ENCODE data around the gene KLC3.
"Not testable (repeated sequence)": the region's sequence is repeated elsewhere in the genome, so short reads cannot be mapped to it uniquely, and the experiment has no call there.

The KLC3 gene

GRCh38 chr19:45305421-45305820 is 35.1 kb upstream of the KLC3 start:
- Mint-ChIP-seq H3K9me3 (no peaks in the 10 kb centered on the region), H3K36me3 (ENCODE audit: insufficient read depth) (peaks cover 17% of the 10 kb centered on the region), H3K4me1 (ENCODE audit: low read depth in 2 of 2) (peaks cover 5 to 8% of the 10 kb centered on the region in 2 donors), H3K27me3 (no peaks in the 10 kb centered on the region), H3K4me3 (no peak overlapping the region), H3K27ac (peak overlapping the region in 1 of 2 donors; percentile 2)
- no peak for ATAC-seq (replicated peaks)
- no peak for DNase-seq

- no peak overlapping the region for H3K4me3 Mint-ChIP-seq
- H3K36me3 Mint-ChIP-seq (ENCODE audit: insufficient read depth): peaks cover 12% of the 10 kb centered on the region
- no peak for DNase-seq
- peaks cover 0 to under 1% of the 10 kb centered on the region in 2 donors for H3K27me3 Mint-ChIP-seq
- ATAC-seq (replicated peaks): no peak
- H3K27ac Mint-ChIP-seq: peak overlapping the region in 1 of 2 donors; percentile 2
- H3K4me1 Mint-ChIP-seq (ENCODE audit: low read depth in 2 of 2): peaks cover 5 to 8% of the 10 kb centered on the region in 2 donors
- H3K9me3 Mint-ChIP-seq: no peaks in the 10 kb centered on the region
These were observed 34.5 kb upstream of the KLC3 start for GRCh38 chr19:45306040-45306439.

- Mint-ChIP-seq H3K27ac (no peak overlapping the region), H3K36me3 (ENCODE audit: insufficient read depth) (peaks cover 9% of the 10 kb centered on the region), H3K9me3 (no peaks in the 10 kb centered on the region), H3K27me3 (peaks cover 5 to 6% of the 10 kb centered on the region in 2 donors), H3K4me1 (ENCODE audit: low read depth in 2 of 2) (peaks cover 5 to 8% of the 10 kb centered on the region in 2 donors), H3K4me3 (no peak overlapping the region)
- no peak for DNase-seq
- ATAC-seq (replicated peaks): no peak
These were observed 34.0 kb upstream of the KLC3 start for GRCh38 chr19:45306518-45307027.

- DNase-seq (no peak), ATAC-seq (replicated peaks) (no peak)
- Mint-ChIP-seq H3K27ac (peak overlapping the region in 1 of 2 donors; percentile 65), H3K27me3 (peaks cover 5 to 12% of the 10 kb centered on the region in 2 donors), H3K4me1 (ENCODE audit: low read depth in 2 of 2) (peaks cover 5 to 10% of the 10 kb centered on the region in 2 donors), H3K9me3 (no peaks in the 10 kb centered on the region), H3K4me3 (no peak overlapping the region), H3K36me3 (ENCODE audit: insufficient read depth) (peaks cover 5% of the 10 kb centered on the region)
These were observed 33.2 kb upstream of the KLC3 start for GRCh38 chr19:45307361-45307760.

- H3K27me3 Mint-ChIP-seq: peaks cover 16 to 24% of the 10 kb centered on the region in 2 donors
- DNase-seq; H3K4me3 Mint-ChIP-seq; H3K9me3 Mint-ChIP-seq; H3K4me1 Mint-ChIP-seq (ENCODE audit: low read depth in 2 of 2); H3K27ac Mint-ChIP-seq; H3K36me3 Mint-ChIP-seq (ENCODE audit: insufficient read depth); ATAC-seq (replicated peaks): not testable (repeated sequence)
These were observed 31.2 kb upstream of the KLC3 start for GRCh38 chr19:45309322-45309721.

GRCh38 chr19:45311621-45312020 is 28.9 kb upstream of the KLC3 start:
- Mint-ChIP-seq H3K27ac (peak overlapping the region in 1 of 2 donors; percentile 60), H3K27me3 (peaks cover 30 to 46% of the 10 kb centered on the region in 2 donors), H3K9me3 (no peaks in the 10 kb centered on the region), H3K4me3 (no peak overlapping the region), H3K36me3 (ENCODE audit: insufficient read depth) (no peaks in the 10 kb centered on the region), H3K4me1 (ENCODE audit: low read depth in 2 of 2) (peaks cover 0 to 2% of the 10 kb centered on the region in 2 donors)
- ATAC-seq (replicated peaks): no peak
- no peak for DNase-seq

- peak overlapping the region in 1 of 2 donors; percentile 60 for H3K27ac Mint-ChIP-seq
- H3K27me3 Mint-ChIP-seq: peaks cover 36 to 53% of the 10 kb centered on the region in 2 donors
- H3K36me3 Mint-ChIP-seq (ENCODE audit: insufficient read depth); H3K4me3 Mint-ChIP-seq; H3K4me1 Mint-ChIP-seq (ENCODE audit: low read depth in 2 of 2); H3K9me3 Mint-ChIP-seq; DNase-seq; ATAC-seq (replicated peaks): not testable (repeated sequence)
These were observed 28.3 kb upstream of the KLC3 start for GRCh38 chr19:45312285-45312684.

GRCh38 chr19:45314708-45315245 is 25.8 kb upstream of the KLC3 start:
- H3K27me3 Mint-ChIP-seq: peaks cover 53 to 68% of the 10 kb centered on the region in 2 donors
- ATAC-seq (replicated peaks): no peak

GRCh38 chr19:45315304-45315703 is 25.2 kb upstream of the KLC3 start:
- no peak for ATAC-seq (replicated peaks)
- H3K27ac Mint-ChIP-seq: no peak overlapping the region
- H3K4me1 Mint-ChIP-seq (ENCODE audit: low read depth in 2 of 2): peaks cover 0 to 2% of the 10 kb centered on the region in 2 donors
- H3K9me3 Mint-ChIP-seq: no peaks in the 10 kb centered on the region
- peaks cover 53 to 68% of the 10 kb centered on the region in 2 donors for H3K27me3 Mint-ChIP-seq
- H3K4me3 Mint-ChIP-seq: no peak overlapping the region
- no peak for DNase-seq
- no peaks in the 10 kb centered on the region for H3K36me3 Mint-ChIP-seq (ENCODE audit: insufficient read depth)

More at GRCh38 chr19:45314708-45315245, 25.8 kb upstream of the KLC3 start:
- Mint-ChIP-seq H3K27ac (no peak overlapping the region), H3K4me1 (ENCODE audit: low read depth in 2 of 2) (peaks cover 0 to 2% of the 10 kb centered on the region in 2 donors), H3K9me3 (no peaks in the 10 kb centered on the region), H3K4me3 (no peak overlapping the region), H3K36me3 (ENCODE audit: insufficient read depth) (no peaks in the 10 kb centered on the region)
- no peak for DNase-seq

GRCh38 chr19:45320997-45321775 is 19.4 kb upstream of the KLC3 start:
- Mint-ChIP-seq H3K36me3 (ENCODE audit: insufficient read depth) (no peaks in the 10 kb centered on the region), H3K9me3 (no peaks in the 10 kb centered on the region), H3K27me3 (peaks cover 60 to 69% of the 10 kb centered on the region in 2 donors), H3K4me3 (no peak overlapping the region), H3K4me1 (ENCODE audit: low read depth in 2 of 2) (peaks cover 0 to 5% of the 10 kb centered on the region in 2 donors), H3K27ac (no peak overlapping the region)
- DNase-seq (no peak), ATAC-seq (replicated peaks) (no peak)

- Mint-ChIP-seq H3K9me3 (no peaks in the 10 kb centered on the region), H3K36me3 (ENCODE audit: insufficient read depth) (peaks cover 3% of the 10 kb centered on the region), H3K4me1 (ENCODE audit: low read depth in 2 of 2) (peaks cover 0 to 5% of the 10 kb centered on the region in 2 donors), H3K27ac (no peak overlapping the region), H3K27me3 (peaks cover 54 to 68% of the 10 kb centered on the region in 2 donors), H3K4me3 (no peak overlapping the region)
- DNase-seq: no peak
- ATAC-seq (replicated peaks): no peak
These were observed 18.7 kb upstream of the KLC3 start for GRCh38 chr19:45321848-45322247.

GRCh38 chr19:45322311-45322710 is 18.2 kb upstream of the KLC3 start:
- Mint-ChIP-seq H3K36me3 (ENCODE audit: insufficient read depth) (peaks cover 4% of the 10 kb centered on the region), H3K27me3 (peaks cover 51 to 64% of the 10 kb centered on the region in 2 donors), H3K4me1 (ENCODE audit: low read depth in 2 of 2) (peaks cover 0 to 5% of the 10 kb centered on the region in 2 donors), H3K9me3 (no peaks in the 10 kb centered on the region), H3K27ac (no peak overlapping the region), H3K4me3 (no peak overlapping the region)
- no peak for ATAC-seq (replicated peaks)
- DNase-seq: no peak

- Mint-ChIP-seq H3K36me3 (ENCODE audit: insufficient read depth) (peaks cover 4% of the 10 kb centered on the region), H3K4me3 (no peak within 1 kb of the TSS), H3K27ac (no peak within 1 kb of the TSS), H3K4me1 (ENCODE audit: low read depth in 2 of 2) (peaks cover 0 to 5% of the 10 kb centered on the region in 2 donors), H3K27me3 (peaks cover 46 to 59% of the 10 kb centered on the region in 2 donors), H3K9me3 (no peaks in the 10 kb centered on the region)
- no peak for ATAC-seq (replicated peaks)
- DNase-seq: no peak
These were observed 17.7 kb upstream of the KLC3 start, which contains the start of gene CKM for GRCh38 chr19:45322744-45323281. Gene CKM (minus strand): TSS chr19:45322875. CDS start chr19:45319713, 3,162 bp downstream.

Data from effector memory CD8-positive, alpha-beta T cell (primary cell).